Suprapubic skin (tissue), 4 donors: ENCODE results near the gene ERP29.

Experiments
- EP300 ChIP-seq: sonication (generic); formaldehyde crosslinking; IDR thresholded peaks from one replicate; pipeline ENCODE4 v1.6.1; 2017; ENCODE audit warnings: antibody characterized with exemption
- POLR2A ChIP-seq, 2 donors: fragments of 450-650 bp; IDR thresholded peaks; one replicate each; pipeline ENCODE4 v1.6.1; 2017; ENCODE audit warnings: antibody characterized with exemption in 2 of 2, mild to moderate bottlenecking in 2 of 2, moderate library complexity in 2 of 2
- POLR2AphosphoS5 ChIP-seq, 3 donors: sonication (generic); formaldehyde crosslinking; IDR thresholded peaks; one replicate each; pipeline ENCODE4 v1.6.1; 2017; ENCODE audit warnings: antibody characterized with exemption in 3 of 3
- TF ChIP-seq, protein P1 (sequence below), 2 donors: fragments of 200-600 bp in 1 of 2; fragments of 450-650 bp in 1 of 2; sonication (generic) in 1 of 2; IDR thresholded peaks; one replicate each; pipeline ENCODE4 v1.5.1; 2016 to 2019; ENCODE audit warnings: antibody characterized with exemption in 2 of 2, mild to moderate bottlenecking in 1 of 2, moderate library complexity in 1 of 2

DNA sequence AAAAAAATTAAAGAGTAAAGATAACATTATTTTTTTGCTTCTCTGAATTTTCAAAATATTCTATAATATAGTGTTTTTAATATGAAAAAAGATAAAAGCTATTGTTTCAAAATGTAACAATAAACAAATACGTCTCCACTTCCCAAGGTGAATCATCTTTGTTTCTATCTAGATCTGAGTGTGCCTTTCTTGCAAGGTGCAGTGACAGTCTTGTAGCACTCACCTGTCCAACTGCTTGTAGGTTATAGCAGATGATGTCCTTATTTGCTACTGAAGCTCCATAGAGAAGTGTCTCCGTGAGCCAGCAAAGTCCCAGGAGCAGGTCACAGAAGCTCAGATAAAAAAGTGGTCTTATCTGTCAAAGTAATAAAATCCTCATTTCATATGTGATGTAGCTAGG lies 21.7 kb upstream of the ERP29 start:
- TF ChIP-seq, protein P1, sequence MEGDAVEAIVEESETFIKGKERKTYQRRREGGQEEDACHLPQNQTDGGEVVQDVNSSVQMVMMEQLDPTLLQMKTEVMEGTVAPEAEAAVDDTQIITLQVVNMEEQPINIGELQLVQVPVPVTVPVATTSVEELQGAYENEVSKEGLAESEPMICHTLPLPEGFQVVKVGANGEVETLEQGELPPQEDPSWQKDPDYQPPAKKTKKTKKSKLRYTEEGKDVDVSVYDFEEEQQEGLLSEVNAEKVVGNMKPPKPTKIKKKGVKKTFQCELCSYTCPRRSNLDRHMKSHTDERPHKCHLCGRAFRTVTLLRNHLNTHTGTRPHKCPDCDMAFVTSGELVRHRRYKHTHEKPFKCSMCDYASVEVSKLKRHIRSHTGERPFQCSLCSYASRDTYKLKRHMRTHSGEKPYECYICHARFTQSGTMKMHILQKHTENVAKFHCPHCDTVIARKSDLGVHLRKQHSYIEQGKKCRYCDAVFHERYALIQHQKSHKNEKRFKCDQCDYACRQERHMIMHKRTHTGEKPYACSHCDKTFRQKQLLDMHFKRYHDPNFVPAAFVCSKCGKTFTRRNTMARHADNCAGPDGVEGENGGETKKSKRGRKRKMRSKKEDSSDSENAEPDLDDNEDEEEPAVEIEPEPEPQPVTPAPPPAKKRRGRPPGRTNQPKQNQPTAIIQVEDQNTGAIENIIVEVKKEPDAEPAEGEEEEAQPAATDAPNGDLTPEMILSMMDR (IDR thresholded peaks at IDR 0.05) = no peak
- no peak for TF ChIP-seq EP300
- TF ChIP-seq POLR2A (IDR thresholded peaks at IDR 0.05) = no peak
- no peak for TF ChIP-seq POLR2AphosphoS5 (IDR thresholded peaks at IDR 0.05)
